Limb (tissue), 2 donors: ENCODE measurements around the gene AMOT.

ENCODE experiments used
- DNase-seq, 2 donors: peaks; one replicate each; pipeline ENCODE4 v3.0.0-alpha.2; 2016; ENCODE audit errors: extremely low spot score in 2 of 2

Gene AMOT

GRCh38 chrX:112746812-112747595, 93.6 kb downstream of the AMOT start:
- DNase-seq, result no peak

- DNase-seq, result no peak
Observed at GRCh38 chrX:112738347-112739033, 102.1 kb downstream of the AMOT start.

- no peak for DNase-seq
Observed at GRCh38 chrX:112736310-112736709, 104.3 kb downstream of the AMOT start.

GRCh38 chrX:112735147-112735546, 105.5 kb downstream of the AMOT start:
- no peak for DNase-seq

- peak; percentile 16 to 29 for DNase-seq
Observed at GRCh38 chrX:112734290-112734689, 106.3 kb downstream of the AMOT start.

GRCh38 chrX:112731793-112732192, 108.8 kb downstream of the AMOT start:
- no peak for DNase-seq
